Measurements from ENCODE around the gene ARHGAP22. TPM values are rescaled to one million over a fixed set of nuclear protein-coding genes. Genes with fewer than 3 reads are reported as not detected.

The ARHGAP22 gene
- total RNA-seq, 1 experiment from 2014 or later: 18.9 TPM

GRCh38 chr10:48633381-48634197 lies 28.7 kb upstream of the ARHGAP22 start:
- DNase-seq (ENCODE audit: low read depth): no peak

GRCh38 chr10:48632166-48632565 lies 27.3 kb upstream of the ARHGAP22 start:
- DNase-seq (ENCODE audit: low read depth): no peak

GRCh38 chr10:48627984-48628609 lies 23.2 kb upstream of the ARHGAP22 start:
- DNase-seq (ENCODE audit: low read depth): no peak

DNA sequence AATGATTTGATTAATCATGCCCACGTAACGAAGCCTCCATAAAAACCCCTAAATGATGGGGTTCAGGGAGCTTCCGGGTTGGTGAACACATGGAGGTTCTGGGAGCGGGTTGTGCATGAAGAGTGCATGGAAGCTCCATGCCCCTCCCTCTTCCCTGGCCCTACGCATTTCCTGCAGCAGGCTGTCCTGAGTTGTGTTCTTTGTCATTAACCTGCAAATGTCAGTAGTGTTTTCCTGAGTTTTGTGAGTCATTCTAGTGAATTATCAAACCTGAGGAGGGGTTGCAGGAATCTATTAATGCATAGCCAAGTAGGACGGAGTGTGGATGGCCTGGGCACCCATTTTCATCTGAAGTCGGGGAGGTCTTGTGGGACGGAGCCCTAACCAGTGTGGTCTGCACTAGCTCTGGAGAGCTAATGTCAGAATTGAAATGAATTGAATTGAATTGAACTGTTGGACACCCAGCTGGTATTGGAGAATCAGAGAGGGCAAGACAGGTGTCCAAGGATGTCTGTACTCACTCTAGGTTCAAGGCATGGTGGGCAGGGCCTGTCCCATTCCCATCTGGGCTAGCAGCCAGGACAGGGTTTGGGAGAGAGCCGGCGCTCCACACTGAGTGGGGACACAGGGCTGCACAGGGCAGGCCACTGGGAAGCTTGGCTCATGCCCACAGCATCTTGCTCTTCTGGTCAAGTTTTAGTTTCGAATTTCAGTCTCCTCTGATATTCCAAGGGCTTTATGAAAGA lies 22.3 kb upstream of the ARHGAP22 start:
- no peak for DNase-seq (ENCODE audit: low read depth)

DNA sequence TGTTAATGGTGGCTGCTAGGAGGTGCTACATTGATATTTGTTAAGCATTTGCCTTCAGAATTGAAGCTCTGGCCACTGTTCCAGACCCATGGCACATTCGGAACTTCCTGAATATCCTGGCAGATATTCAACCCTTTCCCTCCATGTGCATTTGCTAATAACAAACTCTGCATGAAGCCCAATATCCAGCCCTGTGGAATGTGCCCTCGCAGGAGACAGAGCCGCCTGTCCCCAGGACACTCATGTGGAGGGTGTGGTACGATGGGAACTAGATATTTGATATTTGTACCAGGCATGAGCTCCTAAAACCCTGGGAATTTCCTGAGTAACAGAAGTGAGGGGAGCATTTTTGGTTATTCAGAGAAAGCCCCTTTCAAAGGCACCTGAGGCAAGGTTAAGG lies 21.6 kb upstream of the ARHGAP22 start:
- DNase-seq (ENCODE audit: low read depth): no peak

- DNase-seq (ENCODE audit: low read depth): no peak
Observed at GRCh38 chr10:48625826-48626134, 20.9 kb upstream of the ARHGAP22 start.

DNA sequence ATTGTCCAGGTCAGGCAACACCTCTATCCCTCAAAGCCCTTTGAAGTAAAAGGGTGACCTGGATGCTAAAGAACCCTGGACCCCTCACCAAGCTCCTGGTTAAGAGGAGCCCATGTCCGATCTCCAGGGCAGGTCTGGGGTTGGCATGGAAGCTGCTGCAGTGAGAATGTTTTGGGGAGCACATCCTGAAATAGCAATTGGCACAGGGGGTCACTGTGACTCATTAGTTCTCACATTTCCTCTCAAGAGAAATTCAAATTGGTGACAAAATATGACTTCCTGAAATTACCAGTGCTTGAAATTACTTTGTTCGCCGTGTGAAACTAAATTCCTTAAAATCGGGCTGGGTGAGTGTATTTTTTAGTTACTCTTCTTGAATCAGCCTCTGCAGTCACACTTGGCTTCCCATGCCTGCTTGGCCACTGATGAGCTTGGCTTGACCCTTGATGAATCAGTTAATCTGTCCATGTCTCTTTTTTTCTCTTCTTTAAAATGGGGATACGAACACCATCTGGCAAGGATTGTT lies 18.8 kb upstream of the ARHGAP22 start:
- peak; percentile 47 for DNase-seq (ENCODE audit: low read depth)

DNA sequence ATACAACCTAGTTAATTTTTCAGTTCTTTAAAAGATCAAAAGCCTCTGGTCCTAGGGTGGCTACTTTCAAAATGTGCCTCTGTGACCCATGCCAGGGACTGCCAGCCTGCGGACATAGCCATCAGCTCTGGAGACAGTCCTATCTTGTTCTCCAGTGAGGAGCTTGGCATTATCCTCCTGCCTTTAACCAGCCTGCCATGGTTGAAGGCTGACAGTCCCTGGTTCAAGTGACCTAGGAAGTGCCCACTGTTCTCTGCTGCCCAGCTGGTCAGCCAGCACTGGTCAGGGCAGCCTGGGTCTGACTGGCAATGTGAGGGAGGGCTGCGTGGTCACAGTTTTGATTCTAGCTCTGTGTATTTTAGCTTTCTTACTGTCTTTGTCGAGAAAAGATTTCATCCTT lies 18.1 kb upstream of the ARHGAP22 start:
- DNase-seq (ENCODE audit: low read depth): no peak

- no peak for DNase-seq (ENCODE audit: low read depth)
Observed at GRCh38 chr10:48620719-48621118, 15.8 kb upstream of the ARHGAP22 start.

GRCh38 chr10:48616436-48616835 lies 11.6 kb upstream of the ARHGAP22 start:
- DNase-seq (ENCODE audit: low read depth): no peak

DNA sequence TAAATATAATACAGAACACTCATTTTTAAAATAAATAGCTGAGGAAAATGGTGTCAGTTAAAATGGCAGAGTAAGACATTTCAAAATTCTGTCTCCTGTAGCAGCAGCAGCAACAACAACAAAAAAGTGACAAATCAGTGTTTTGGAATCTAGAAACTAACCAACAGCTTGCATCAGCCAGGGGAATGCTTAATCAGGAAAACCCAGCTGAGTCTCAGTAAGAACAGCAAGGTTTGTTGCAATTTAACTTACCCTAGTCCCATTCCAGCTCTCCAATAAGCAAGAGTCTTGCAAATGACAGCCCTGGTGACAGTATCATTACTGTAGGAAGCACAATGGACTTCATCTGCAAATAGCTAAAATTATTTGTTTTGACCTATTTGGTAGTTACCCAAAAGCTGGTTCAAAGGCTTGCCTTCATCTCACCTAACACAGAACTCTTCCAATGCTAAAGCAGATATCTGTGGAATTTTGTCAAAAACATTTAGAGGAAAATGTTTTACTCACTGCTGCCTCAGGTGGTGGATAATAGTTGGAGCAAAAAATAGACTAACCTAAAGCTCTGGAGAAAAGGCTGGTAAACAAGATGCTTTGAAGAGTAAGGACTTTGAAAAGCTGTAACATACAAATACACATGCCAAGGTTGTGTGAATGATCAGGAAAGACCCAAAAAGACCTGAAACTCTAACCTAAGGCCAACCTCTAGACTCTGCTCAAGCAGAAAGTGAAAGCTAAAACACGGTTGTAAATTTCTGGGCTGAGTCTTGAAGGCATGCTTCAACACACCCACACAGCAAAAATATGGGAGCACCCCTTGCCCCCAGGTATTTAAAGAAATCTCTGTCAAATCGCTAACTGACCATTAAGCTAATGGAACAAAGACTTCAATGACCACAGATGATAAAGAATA lies 9.9 kb upstream of the ARHGAP22 start:
- peak; percentile 70 for DNase-seq (ENCODE audit: low read depth)

- no peak for DNase-seq (ENCODE audit: low read depth)
Observed at GRCh38 chr10:48613016-48613415, 8.1 kb upstream of the ARHGAP22 start.

- DNase-seq (ENCODE audit: low read depth): peak; percentile 88
Observed at GRCh38 chr10:48612236-48612943, 7.5 kb upstream of the ARHGAP22 start.

GRCh38 chr10:48611133-48611532 lies 6.3 kb upstream of the ARHGAP22 start:
- DNase-seq (ENCODE audit: low read depth): no peak

- peak; percentile 16 for DNase-seq (ENCODE audit: low read depth)
Observed at GRCh38 chr10:48610585-48611093, 5.8 kb upstream of the ARHGAP22 start.

GRCh38 chr10:48609899-48610584 lies 5.2 kb upstream of the ARHGAP22 start:
- no peak for DNase-seq (ENCODE audit: low read depth)

DNA sequence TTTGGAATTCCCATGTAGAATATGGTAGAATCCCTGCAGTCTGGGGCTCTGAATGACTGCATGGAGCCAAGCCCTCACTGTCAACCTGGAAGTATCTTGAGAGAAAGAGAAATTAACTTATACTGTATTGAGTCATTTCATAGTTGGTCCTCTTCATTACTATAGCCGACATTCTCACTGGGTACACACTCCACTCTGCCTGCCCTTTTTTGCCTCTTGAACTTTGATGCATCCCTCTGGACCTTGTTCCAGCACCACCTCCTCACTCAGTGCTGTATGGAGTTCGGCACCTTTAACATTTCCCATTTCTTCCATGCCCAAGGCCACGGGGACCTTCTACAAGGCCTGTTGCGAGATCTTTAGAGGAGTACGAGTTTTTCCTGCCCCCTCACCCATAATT lies 4.6 kb upstream of the ARHGAP22 start:
- DNase-seq (ENCODE audit: low read depth): no peak

GRCh38 chr10:48608976-48609375 lies 4.1 kb upstream of the ARHGAP22 start:
- peak; percentile 77 for DNase-seq (ENCODE audit: low read depth)

DNA sequence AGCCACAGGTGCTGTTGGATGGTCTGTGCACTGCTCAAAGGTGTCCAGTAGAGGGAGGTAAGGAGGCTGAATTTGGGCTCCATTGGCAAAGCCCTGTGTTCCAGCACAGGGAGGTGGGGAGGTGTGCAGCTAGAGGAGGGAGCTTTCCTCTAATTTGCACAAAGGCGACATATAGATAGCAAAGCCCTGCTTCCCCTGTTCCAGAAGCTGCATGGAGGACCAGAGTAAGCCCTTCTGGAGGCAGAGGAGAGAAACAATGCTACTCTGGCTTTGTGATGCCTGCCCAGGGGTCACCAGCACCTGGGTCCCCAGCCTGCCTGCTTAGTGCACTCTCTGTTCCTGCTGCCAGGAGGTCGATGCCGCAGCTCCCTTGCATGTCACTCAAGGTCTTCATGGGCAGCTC lies 3.4 kb upstream of the ARHGAP22 start:
- peak; percentile 72 for DNase-seq (ENCODE audit: low read depth)
